ENCODE measurements around the gene ATP8A2.

Gene ATP8A2

GRCh38 chr13:25668345-25668744, 296.6 kb downstream of the ATP8A2 start:
- H3K4me1 ChIP-seq (ENCODE audit: low read length) = no peaks in the 10 kb centered on the region
- no peaks in the 10 kb centered on the region for H3F3A ChIP-seq (ENCODE audit: insufficient read depth, low read length)
- no peak for TF ChIP-seq CTCF (IDR thresholded peaks at IDR 0.05; ENCODE audit: low read length)
- no peak for TF ChIP-seq EZH2phosphoT487 (IDR thresholded peaks at IDR 0.05; ENCODE audit: low read length)
- no peak for TF ChIP-seq EZH2 (optimal IDR thresholded peaks at IDR 0.05; ENCODE audit: low read depth, low read length)
- H3K4me2 ChIP-seq (ENCODE audit: low read depth, low read length) = no peak overlapping the region
- no peaks in the 10 kb centered on the region for H3K9me3 ChIP-seq (replicated peaks; ENCODE audit: insufficient read depth, low read length)
- no peak overlapping the region for H3K9ac ChIP-seq (ENCODE audit: low read length)
- no peak for DNase-seq
- H4K20me1 ChIP-seq (ENCODE audit: insufficient read depth, low read length) = no peaks in the 10 kb centered on the region
- no peak overlapping the region for H3K27ac ChIP-seq (ENCODE audit: low read length)
- no peaks in the 10 kb centered on the region for H3K36me3 ChIP-seq (replicated peaks; ENCODE audit: insufficient read depth, low read length)
- no peak overlapping the region for H3K4me3 ChIP-seq (ENCODE audit: low read length)
- H2AFZ ChIP-seq (ENCODE audit: low read length) = no peak overlapping the region
- H3K79me2 ChIP-seq (ENCODE audit: low read length) = no peaks in the 10 kb centered on the region
- H3K27me3 ChIP-seq (replicated peaks; ENCODE audit: insufficient read depth, low read length) = no peaks in the 10 kb centered on the region
- no peaks in the 10 kb centered on the region for H3K9me2 ChIP-seq (replicated peaks; ENCODE audit: insufficient read depth, low read length)

GRCh38 chr13:25673711-25674110, 301.9 kb downstream of the ATP8A2 start:
- no peaks in the 10 kb centered on the region for H3K79me2 ChIP-seq (ENCODE audit: low read length)
- no peak overlapping the region for H3K27ac ChIP-seq (ENCODE audit: low read length)
- no peaks in the 10 kb centered on the region for H3K27me3 ChIP-seq (replicated peaks; ENCODE audit: insufficient read depth, low read length)
- no peaks in the 10 kb centered on the region for H3K36me3 ChIP-seq (replicated peaks; ENCODE audit: insufficient read depth, low read length)
- H3K4me2 ChIP-seq (ENCODE audit: low read depth, low read length) = no peak overlapping the region
- no peak overlapping the region for H3K9ac ChIP-seq (ENCODE audit: low read length)
- TF ChIP-seq EZH2phosphoT487 (IDR thresholded peaks at IDR 0.05; ENCODE audit: low read length) (no peak), EZH2 (optimal IDR thresholded peaks at IDR 0.05; ENCODE audit: low read depth, low read length) (no peak), CTCF (IDR thresholded peaks at IDR 0.05; ENCODE audit: low read length) (no peak)
- no peaks in the 10 kb centered on the region for H3K4me1 ChIP-seq (ENCODE audit: low read length)
- DNase-seq = no peak
- no peaks in the 10 kb centered on the region for H3K9me3 ChIP-seq (replicated peaks; ENCODE audit: insufficient read depth, low read length)
- no peak overlapping the region for H2AFZ ChIP-seq (ENCODE audit: low read length)
- H3K4me3 ChIP-seq (ENCODE audit: low read length) = no peak overlapping the region
- no peaks in the 10 kb centered on the region for H3K9me2 ChIP-seq (replicated peaks; ENCODE audit: insufficient read depth, low read length)
- no peaks in the 10 kb centered on the region for H3F3A ChIP-seq (ENCODE audit: insufficient read depth, low read length)
- no peaks in the 10 kb centered on the region for H4K20me1 ChIP-seq (ENCODE audit: insufficient read depth, low read length)

- Histone ChIP-seq H3K79me2 (ENCODE audit: low read length) (no peaks in the 10 kb centered on the region), H2AFZ (ENCODE audit: low read length) (no peak overlapping the region), H3K9ac (ENCODE audit: low read length) (no peak overlapping the region), H3K27me3 (replicated peaks; ENCODE audit: insufficient read depth, low read length) (no peaks in the 10 kb centered on the region), H4K20me1 (ENCODE audit: insufficient read depth, low read length) (no peaks in the 10 kb centered on the region), H3K36me3 (replicated peaks; ENCODE audit: insufficient read depth, low read length) (no peaks in the 10 kb centered on the region), H3F3A (ENCODE audit: insufficient read depth, low read length) (no peaks in the 10 kb centered on the region), H3K4me2 (ENCODE audit: low read depth, low read length) (no peak overlapping the region), H3K4me1 (ENCODE audit: low read length) (no peaks in the 10 kb centered on the region), H3K9me3 (replicated peaks; ENCODE audit: insufficient read depth, low read length) (no peaks in the 10 kb centered on the region), H3K27ac (ENCODE audit: low read length) (no peak overlapping the region), H3K4me3 (ENCODE audit: low read length) (no peak overlapping the region), H3K9me2 (replicated peaks; ENCODE audit: insufficient read depth, low read length) (no peaks in the 10 kb centered on the region)
- TF ChIP-seq EZH2 (optimal IDR thresholded peaks at IDR 0.05; ENCODE audit: low read depth, low read length) (no peak), CTCF (IDR thresholded peaks at IDR 0.05; ENCODE audit: low read length) (no peak), EZH2phosphoT487 (IDR thresholded peaks at IDR 0.05; ENCODE audit: low read length) (no peak)
- no peak for DNase-seq
Observed at GRCh38 chr13:25674371-25674770, 302.6 kb downstream of the ATP8A2 start.

All from MM.1S (cell line).